Panc1 (cell line): Measurements from ENCODE around the gene SLC35A3. TPM values are rescaled to one million over a fixed set of nuclear protein-coding genes. Genes with fewer than 3 reads are reported as not detected.

Source experiments
- ATAC-seq: fragments of 200-7000 bp; cut with Tn5 transposase; 2 replicates; pipeline ENCODE4 v1.9.1; 2020; ENCODE audit warnings: mild to moderate bottlenecking, moderate library complexity
- Bru-seq: library from RNA; stranded (reverse); fragments of 400-500 nt; gene quantifications from one replicate; lab custom pipeline; 2021; lab: Mats Ljungman, UMichigan
- BruChase-seq, 2 experiments: library from RNA; stranded (reverse); fragments of 400-500 nt; gene quantifications; one replicate each; lab custom pipeline; 2021; lab: Mats Ljungman, UMichigan
- BruUV-seq: library from RNA; stranded (reverse); fragments of 400-500 nt; replicated peaks from 2 replicates; lab custom pipeline; 2021; lab: Mats Ljungman, UMichigan
- CTCF ChIA-PET: fragments of 300-600 bp; sonication (Branson Sonifier 250); formaldehyde crosslinking; loops from one replicate; lab custom pipeline; 2022; ENCODE audit warnings: antibody characterized with exemption; lab: Charles Lee
- POLR2A ChIA-PET: fragments of 300-600 bp; sonication (Branson Sonifier 250); formaldehyde crosslinking; loops from one replicate; lab custom pipeline; 2022; ENCODE audit warnings: antibody characterized with exemption; lab: Charles Lee
- DNase-seq: peaks from one replicate; pipeline ENCODE4 v3.0.0-alpha.2; 2010; ENCODE audit warnings: low read depth, low spot score
- H3K27ac ChIP-seq: 2 replicates; pipeline ENCODE4 v1.5.1; 2011; ENCODE audit warnings: mild to moderate bottlenecking, low read length, inconsistent platforms
- H3K27me3 ChIP-seq: fragments of 200-500 bp; sonication (Bioruptor generic); 2 replicates; pipeline ENCODE4 v1.6.0; 2014; ENCODE audit warnings: low read length, inconsistent platforms; ENCODE audit not compliant: control insufficient read depth, insufficient read depth
- H3K36me3 ChIP-seq: fragments of 200-500 bp; sonication (Bioruptor generic); 2 replicates; pipeline ENCODE4 v1.5.1; 2014; ENCODE audit warnings: inconsistent platforms, mild to moderate bottlenecking, low read length, moderate library complexity; ENCODE audit not compliant: control insufficient read depth, insufficient read depth
- H3K4me1 ChIP-seq: 2 replicates; pipeline ENCODE4 v1.5.1; 2011; ENCODE audit warnings: inconsistent platforms, mild to moderate bottlenecking, low read length, moderate library complexity; ENCODE audit not compliant: control insufficient read depth, insufficient read depth
- H3K4me3 ChIP-seq, 2 experiments: 2 replicates each; pipeline ENCODE4 v1.5.1; 2011 to 2012; ENCODE audit warnings: low read depth in 2 of 2, low read length in 2 of 2, mild to moderate bottlenecking in 2 of 2, inconsistent platforms in 1 of 2, moderate library complexity in 1 of 2
- H3K9me3 ChIP-seq: fragments of 200-500 bp; sonication (Bioruptor generic); 2 replicates; pipeline ENCODE4 v1.5.1; 2014; ENCODE audit warnings: low read depth, mild to moderate bottlenecking, inconsistent platforms, low read length, moderate library complexity; ENCODE audit not compliant: control insufficient read depth, insufficient read depth
- CTCF ChIP-seq: fragments of 450-650 bp; IDR thresholded peaks from 2 replicates; pipeline ENCODE4 v1.5.1; 2017; ENCODE audit warnings: mild to moderate bottlenecking
- POLR2AphosphoS5 ChIP-seq: IDR thresholded peaks from 2 replicates; pipeline ENCODE4 v1.6.1; 2012; ENCODE audit warnings: mild to moderate bottlenecking, low read depth, low read length, moderate library complexity
- REST ChIP-seq, 2 experiments: IDR thresholded peaks; 2 replicates each; pipeline ENCODE4 v1.6.1; 2011 to 2012; ENCODE audit warnings: low read depth in 2 of 2, control low read depth in 1 of 2, low read length in 1 of 2, mild to moderate bottlenecking in 1 of 2, moderate library complexity in 1 of 2; ENCODE audit not compliant: insufficient read depth in 1 of 2
- SIN3A ChIP-seq: IDR thresholded peaks from 2 replicates; pipeline ENCODE4 v1.6.1; 2012; ENCODE audit warnings: low read depth, mild to moderate bottlenecking, low read length, moderate library complexity, borderline replicate concordance; ENCODE audit not compliant: insufficient read depth
- TCF7L2 ChIP-seq: IDR thresholded peaks from 2 replicates; pipeline ENCODE4 v1.6.1; 2011; ENCODE audit warnings: mild to moderate bottlenecking, low read depth, low read length, inconsistent platforms
- in situ Hi-C: cut with HindIII; loops from 2 replicates; pipeline ENCODE4 v1.10.0; 2016; ENCODE audit warnings: low sequenced_read_pairs, low pct_unique_long_range_greater_than_20kb
- intact Hi-C: fragments of 100-400 bp; cut with micrococcal nuclease; formaldehyde crosslinking; loops from one replicate; pipeline ENCODE4 v1.10.0; 2022; ENCODE audit not compliant: unreplicated experiment
- long read RNA-seq: library from polyadenylated mRNA; unstranded; transcript quantifications from one replicate; pipeline ENCODE4 v2.0.0, GENCODE V29; 2021; ENCODE audit not compliant: unreplicated experiment
- polyA plus RNA-seq: library from polyadenylated mRNA; unstranded; fragments of >200 nt; gene quantifications from one replicate; pipeline ENCODE4 v1.2.1, GENCODE V29; 2012; ENCODE audit warnings: missing spikeins; ENCODE audit not compliant: insufficient read length
- total RNA-seq: library from RNA; stranded (reverse); gene quantifications from one replicate; pipeline ENCODE4 v1.2.1, GENCODE V29; 2021; ENCODE audit not compliant: unreplicated experiment

Gene SLC35A3
- 15.9 TPM for total RNA-seq
- polyA plus RNA-seq: 4.2 TPM
- percentile 73 among the genes with signal in this experiment for Bru-seq, nascent RNA
- percentile 83 among the genes with signal in this experiment for BruChase-seq, experiment 1, labeled RNA remaining after a 2-hour chase
- BruChase-seq, experiment 2, labeled RNA remaining after a 6-hour chase: percentile 89 among the genes with signal in this experiment
- long read RNA-seq, full-length matches to known transcripts: 35 of 40 reads
- long read RNA-seq, partial matches to known transcripts: 2 of 40 reads
- long read RNA-seq, other reads (novel, unspliced or antisense): 3 of 40 reads

GRCh38 chr1:99969729-99970621, at the start of gene SLC35A3:
SLC35A3 (plus strand) TSS chr1:99969996; CDS start chr1:99993555, 23,559 bp downstream.
- TF ChIP-seq CTCF (no peak), SIN3A (no peak), REST (IDR thresholded peaks at IDR 0.05; ENCODE audit: insufficient read depth in 1 of 2, low read depth in 2 of 2, low read length in 1 of 2) (peak in 1 of 2 experiments; percentile 26; a peak in 1 of 4 replicates), POLR2AphosphoS5 (peak; percentile 51), TCF7L2 (peak; percentile 19; the same call in 1 of the 2 replicates)
- peak; percentile 24 for DNase-seq
- Histone ChIP-seq H3K4me1 (no peaks in the 10 kb centered on the region), H3K27ac (peak within 1 kb of the TSS; percentile 83), H3K9me3 (no peaks in the 10 kb centered on the region), H3K4me3 (peak within 1 kb of the TSS; percentile 77 to 78), H3K36me3 (peaks cover 2% of the 10 kb centered on the region), H3K27me3 (no peaks in the 10 kb centered on the region)
- intact Hi-C loops (no loop called here), in situ Hi-C loops (no loop called here)
- no TSS peak for BruUV-seq
- CTCF ChIA-PET: no interaction called here
- POLR2A ChIA-PET: no interaction called here
- ATAC-seq: peak; percentile 98

GRCh38 chr1:99934801-99935200, 35.0 kb upstream of the SLC35A3 start:
- ATAC-seq: no peak
- DNase-seq: no peak
- CTCF ChIA-PET: no interaction called here
- Histone ChIP-seq H3K9me3 (no peaks in the 10 kb centered on the region), H3K36me3 (no peaks in the 10 kb centered on the region), H3K27ac (no peak overlapping the region), H3K4me3 (no peak overlapping the region), H3K4me1 (no peaks in the 10 kb centered on the region), H3K27me3 (no peaks in the 10 kb centered on the region)
- BruUV-seq: no TSS peak
- intact Hi-C loops: no loop called here
- POLR2A ChIA-PET: no interaction called here
- in situ Hi-C loops: no loop called here
- TF ChIP-seq REST (IDR thresholded peaks at IDR 0.05; ENCODE audit: insufficient read depth in 1 of 2, low read depth in 2 of 2, low read length in 1 of 2): no peak
- TF ChIP-seq SIN3A: no peak
